GM13977 (cell line): ENCODE results near the gene XDH.
A peak's percentile ranks its signal among the peaks of the same experiment; 100 is the strongest.

Experiments used
- DNase-seq: peaks from one replicate; pipeline ENCODE4 v3.0.0; 2012; ENCODE audit warnings: low spot score
- in situ Hi-C: fragments of 300-500 bp; cut with MboI; formaldehyde crosslinking; loops from one replicate; pipeline ENCODE4 v1.12.0; 2022; ENCODE audit warnings: low sequenced_read_pairs, low pct_unique_long_range_greater_than_20kb, mixed read lengths, inconsistent platforms; ENCODE audit not compliant: unreplicated experiment
- TF ChIP-seq, protein P1 (sequence below): IDR thresholded peaks from 2 replicates; pipeline ENCODE4 v1.5.1; 2012; ENCODE audit warnings: mild to moderate bottlenecking, control low read depth; ENCODE audit not compliant: insufficient read depth; ENCODE audit errors: extremely low read depth, missing control alignments

XDH gene

DNA sequence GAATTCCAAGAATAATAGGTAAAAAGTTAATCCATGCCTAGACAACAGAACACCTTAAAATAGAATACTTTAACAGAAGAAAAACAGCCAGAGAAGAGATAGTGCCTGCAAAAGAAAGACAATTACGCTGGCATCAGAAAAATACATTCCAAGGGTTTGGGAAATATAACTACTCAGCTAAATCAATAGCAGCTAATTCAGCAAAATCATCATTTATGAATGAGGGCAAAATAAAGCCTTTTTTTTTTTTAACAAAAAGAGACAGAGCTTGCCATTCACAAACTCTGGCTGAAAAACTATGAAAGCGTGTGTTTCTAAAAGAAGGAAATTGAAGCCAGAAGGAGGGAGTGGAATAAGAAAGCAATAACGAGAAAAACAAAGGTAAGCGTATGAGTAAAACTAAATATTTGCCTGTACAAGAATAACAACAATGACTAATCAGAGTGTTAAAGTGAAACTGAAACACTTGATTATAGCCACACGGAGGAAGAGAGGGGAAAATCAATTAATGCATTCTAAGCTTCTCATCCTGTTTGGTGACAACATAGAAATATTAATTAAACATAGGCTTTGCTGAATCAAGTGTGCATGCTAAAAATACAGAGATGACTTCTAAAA, 90.4 kb downstream of the XDH start:
- peak; percentile 64 for DNase-seq
- in situ Hi-C loops, result no loop called here
- TF ChIP-seq, protein P1, sequence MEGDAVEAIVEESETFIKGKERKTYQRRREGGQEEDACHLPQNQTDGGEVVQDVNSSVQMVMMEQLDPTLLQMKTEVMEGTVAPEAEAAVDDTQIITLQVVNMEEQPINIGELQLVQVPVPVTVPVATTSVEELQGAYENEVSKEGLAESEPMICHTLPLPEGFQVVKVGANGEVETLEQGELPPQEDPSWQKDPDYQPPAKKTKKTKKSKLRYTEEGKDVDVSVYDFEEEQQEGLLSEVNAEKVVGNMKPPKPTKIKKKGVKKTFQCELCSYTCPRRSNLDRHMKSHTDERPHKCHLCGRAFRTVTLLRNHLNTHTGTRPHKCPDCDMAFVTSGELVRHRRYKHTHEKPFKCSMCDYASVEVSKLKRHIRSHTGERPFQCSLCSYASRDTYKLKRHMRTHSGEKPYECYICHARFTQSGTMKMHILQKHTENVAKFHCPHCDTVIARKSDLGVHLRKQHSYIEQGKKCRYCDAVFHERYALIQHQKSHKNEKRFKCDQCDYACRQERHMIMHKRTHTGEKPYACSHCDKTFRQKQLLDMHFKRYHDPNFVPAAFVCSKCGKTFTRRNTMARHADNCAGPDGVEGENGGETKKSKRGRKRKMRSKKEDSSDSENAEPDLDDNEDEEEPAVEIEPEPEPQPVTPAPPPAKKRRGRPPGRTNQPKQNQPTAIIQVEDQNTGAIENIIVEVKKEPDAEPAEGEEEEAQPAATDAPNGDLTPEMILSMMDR, result no peak

DNA sequence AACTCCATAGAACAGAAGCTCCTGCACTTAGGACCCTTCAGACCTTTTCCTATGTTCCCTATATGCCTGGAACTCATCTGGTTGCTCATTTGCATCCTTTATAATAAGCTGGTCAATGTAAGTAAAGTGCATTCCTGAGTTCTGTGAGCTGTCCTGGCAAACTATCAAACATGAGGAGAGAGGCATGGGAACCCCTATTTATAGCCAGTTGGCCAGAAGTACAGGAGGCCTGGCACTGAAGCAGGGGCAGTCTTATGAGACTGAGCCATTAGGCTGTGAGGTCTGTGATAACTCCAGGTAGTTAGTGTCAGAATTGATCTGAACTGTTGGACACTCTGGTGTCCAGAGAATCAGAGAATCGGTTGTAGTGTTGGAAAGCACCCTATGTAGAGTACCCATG, 92.2 kb downstream of the XDH start:
- in situ Hi-C loops, result no loop called here
- TF ChIP-seq, protein P1, result no peak
- DNase-seq, result no peak

DNA sequence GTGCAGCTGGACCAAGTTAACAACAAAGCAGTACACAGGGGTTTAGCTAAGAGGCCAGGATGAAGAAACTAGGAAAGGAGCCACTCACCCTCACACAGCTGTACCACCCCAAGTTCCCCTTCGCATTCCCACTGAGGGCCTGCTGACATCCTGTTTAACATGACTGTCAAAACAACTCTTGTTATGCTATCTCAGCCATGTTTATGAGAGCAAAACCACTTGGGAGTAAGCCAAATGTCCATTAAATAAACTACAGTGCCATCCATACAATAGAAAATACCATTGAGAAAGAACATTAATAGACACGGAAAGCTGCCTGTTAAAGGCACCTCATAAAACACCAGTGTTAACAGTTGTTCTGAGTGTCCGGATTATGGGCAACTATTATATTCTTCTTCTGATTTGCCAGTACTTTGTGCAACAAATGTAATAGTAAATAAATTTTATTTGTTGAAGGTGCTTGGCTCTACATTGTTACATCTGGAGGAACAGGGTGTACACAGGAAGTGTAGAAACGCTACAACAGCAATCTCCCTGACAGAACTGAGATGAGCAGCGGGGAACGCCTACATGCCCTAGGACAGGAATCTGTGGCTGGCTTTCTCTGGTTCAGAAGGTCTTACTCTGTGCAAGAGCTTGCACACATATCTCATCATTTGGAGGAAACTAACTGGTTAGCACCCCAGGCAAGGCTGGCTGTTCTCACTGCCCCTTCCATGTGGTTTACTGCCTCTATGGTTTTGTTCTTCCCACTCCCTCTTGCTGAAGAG, 95.0 kb downstream of the XDH start:
- DNase-seq, result no peak
- TF ChIP-seq, protein P1, result no peak
- in situ Hi-C loops, result no loop called here

DNA sequence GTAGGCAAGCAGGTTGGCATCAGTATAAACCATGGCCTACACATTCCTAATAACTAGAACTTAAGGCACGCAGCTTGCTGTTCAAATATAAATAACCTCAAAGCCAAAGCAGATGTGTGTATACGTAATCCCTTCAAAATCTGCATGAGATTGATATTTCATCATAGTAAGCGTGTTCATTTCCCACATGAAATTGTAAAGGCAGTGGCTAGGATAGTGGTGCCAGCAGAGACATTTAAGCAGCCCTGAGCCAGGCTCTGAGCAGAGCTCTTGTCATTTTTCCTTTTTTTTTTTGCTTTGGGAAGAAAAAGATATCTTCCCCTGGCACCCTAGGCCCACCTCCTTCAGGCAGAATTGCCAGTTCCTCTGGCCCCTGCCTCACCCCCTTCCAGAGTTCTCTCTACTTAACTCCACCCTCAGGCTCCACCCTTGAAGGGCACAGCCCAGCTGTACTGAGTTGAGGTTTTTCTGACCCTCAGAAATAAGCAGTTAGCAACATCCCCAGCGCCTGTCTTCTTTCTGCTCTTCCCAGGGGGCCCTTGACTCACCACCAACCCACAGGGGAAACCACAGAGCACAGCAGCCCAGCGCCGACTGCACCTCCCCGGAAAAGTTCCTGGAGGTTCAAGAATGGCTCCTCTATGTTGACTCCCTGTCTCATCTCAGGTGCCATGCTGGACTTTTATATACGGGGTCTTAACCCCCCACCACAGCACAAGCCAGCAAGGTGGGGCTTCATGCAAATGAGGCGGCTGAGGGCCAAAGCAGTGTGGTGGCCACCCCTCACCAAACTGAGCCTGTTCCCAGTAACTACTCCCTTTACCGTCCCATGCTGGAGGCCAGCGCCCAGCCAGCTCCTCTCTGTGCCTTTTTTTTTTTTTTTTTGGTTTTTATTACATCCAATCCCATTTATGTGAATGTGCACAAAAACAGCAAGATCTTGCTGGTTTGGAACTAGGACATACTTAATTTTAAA, 95.9 kb downstream of the XDH start:
- TF ChIP-seq, protein P1, result no peak
- in situ Hi-C loops, result no loop called here
- peak; percentile 30 for DNase-seq

DNA sequence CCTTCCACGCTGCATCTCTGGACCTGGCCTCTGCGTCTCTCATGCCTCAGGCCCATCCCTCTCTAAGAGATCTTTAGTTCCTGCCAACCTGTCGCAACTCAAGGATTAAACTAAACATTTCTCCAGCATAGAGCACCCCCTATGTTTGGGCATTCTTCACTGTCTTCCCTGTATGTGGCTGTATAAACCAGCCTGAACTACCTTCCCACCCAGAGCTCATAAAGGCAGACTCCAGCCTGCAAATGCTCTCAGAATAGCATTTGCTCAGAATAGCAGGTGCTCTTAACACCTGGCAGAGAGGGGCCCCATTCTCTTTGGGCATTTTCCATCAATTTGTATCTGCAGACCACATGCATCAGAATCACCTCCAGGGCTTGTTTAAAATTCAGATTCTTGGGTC, 97.1 kb downstream of the XDH start:
- DNase-seq, result no peak
- TF ChIP-seq, protein P1, result no peak
- in situ Hi-C loops, result no loop called here

DNA sequence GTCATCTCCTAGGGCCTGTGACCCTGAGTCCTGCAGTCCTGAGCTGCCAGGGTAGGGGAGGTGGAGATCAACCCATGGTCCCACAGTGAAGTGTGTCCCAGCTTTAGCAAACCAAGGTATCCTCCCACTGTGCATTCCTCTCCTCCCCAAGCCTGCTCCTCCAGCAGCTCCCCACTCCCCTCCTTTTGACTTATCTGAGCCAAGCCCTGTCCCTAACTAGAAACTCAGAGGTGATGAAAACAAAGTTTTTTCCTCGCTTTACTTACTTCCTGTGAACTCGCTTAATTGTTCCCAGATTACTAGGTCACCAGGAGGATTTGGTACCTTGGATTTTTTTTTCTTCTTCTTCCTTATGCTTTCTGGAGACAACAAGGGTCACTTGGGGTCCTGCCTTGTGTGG, 99.8 kb downstream of the XDH start:
- in situ Hi-C loops, result no loop called here
- TF ChIP-seq, protein P1, result no peak
- no peak for DNase-seq
